SK-N-SH (cell line): Measurements from ENCODE around the gene METAP1. TPM values are rescaled to one million over a fixed set of nuclear protein-coding genes. Genes with fewer than 3 reads are reported as not detected.
"Not testable (repeated sequence)": the region's sequence is repeated elsewhere in the genome, so short reads cannot be mapped to it uniquely, and the experiment has no call there.

ENCODE experiments used
- CTCF ChIA-PET: fragments of 300-600, 350-600 bp; formaldehyde crosslinking; extraction: SDS; loops from one replicate; lab custom pipeline; 2021; lab: Yijun Ruan, JAX
- POLR2A ChIA-PET: fragments of 350-600 bp; sonication (Branson Sonifier 250); formaldehyde crosslinking; extraction: SDS; loops from one replicate; lab custom pipeline; 2020; ENCODE audit warnings: antibody characterized with exemption, inconsistent platforms; lab: Yijun Ruan, JAX
- DNase-seq: peaks from one replicate; pipeline ENCODE4 v3.0.0; 2012
- H2AFZ ChIP-seq: fragments of 200-600 bp; sonication (generic); 2 replicates; pipeline ENCODE4 v1.8.1; 2016; ENCODE audit warnings: antibody characterized with exemption, mild to moderate bottlenecking, low read depth
- H3F3A ChIP-seq: fragments of 200-600 bp; sonication (generic); replicated peaks from 2 replicates; pipeline ENCODE3; 2016; ENCODE audit warnings: antibody characterized with exemption, mild to moderate bottlenecking; ENCODE audit not compliant: insufficient read depth
- H3K27ac ChIP-seq, 2 experiments: fragments of 200-500 bp in 1 of 2; fragments of 200-600 bp in 1 of 2; sonication (Bioruptor generic) in 1 of 2; sonication (generic), shearing (Covaris generic) in 1 of 2; 2 replicates each; pipeline versions ENCODE4 v1.5.1 to v1.6.1; 2014 to 2016; ENCODE audit warnings: low read depth in 2 of 2, inconsistent platforms in 1 of 2, low read length in 1 of 2, mild to moderate bottlenecking in 1 of 2, mixed read lengths in 1 of 2
- H3K27me3 ChIP-seq: fragments of 200-600 bp; sonication (generic), shearing (Covaris generic); 2 replicates; pipeline ENCODE4 v1.6.1; 2016; ENCODE audit warnings: mixed run types; ENCODE audit not compliant: insufficient read depth
- H3K36me3 ChIP-seq, 2 experiments: fragments of 200-500 bp in 1 of 2; fragments of 200-600 bp in 1 of 2; sonication (Bioruptor generic) in 1 of 2; sonication (generic) in 1 of 2; replicated peaks in 1 of 2; 2 replicates each; pipeline versions ENCODE3 to v1.5.1; 2014 to 2016; ENCODE audit warnings: low read length in 1 of 2, mild to moderate bottlenecking in 1 of 2; ENCODE audit not compliant: insufficient read depth in 2 of 2, control insufficient read depth in 1 of 2
- H3K4me1 ChIP-seq, 2 experiments: fragments of 200-500 bp in 1 of 2; fragments of 200-600 bp in 1 of 2; sonication (Bioruptor generic) in 1 of 2; sonication (generic), shearing (Covaris generic) in 1 of 2; 2 replicates each; pipeline versions ENCODE4 v1.5.1 to v1.6.1; 2014 to 2016; ENCODE audit warnings: low read depth in 1 of 2, low read length in 1 of 2, mixed run types in 1 of 2; ENCODE audit not compliant: insufficient read depth in 2 of 2, control insufficient read depth in 1 of 2
- H3K4me2 ChIP-seq: fragments of 200-600 bp; sonication (generic), shearing (Covaris generic); 2 replicates; pipeline ENCODE4 v1.6.1; 2017; ENCODE audit warnings: mixed run types
- H3K4me3 ChIP-seq, 2 experiments: fragments of 200-500 bp in 1 of 2; fragments of 200-600 bp in 1 of 2; sonication (Bioruptor generic) in 1 of 2; sonication (generic), shearing (Covaris generic) in 1 of 2; 2 replicates each; pipeline versions ENCODE4 v1.5.1 to v1.8.1; 2014 to 2016; ENCODE audit warnings: low read depth in 2 of 2, inconsistent platforms in 1 of 2, low read length in 1 of 2, mild to moderate bottlenecking in 1 of 2, mixed read lengths in 1 of 2, moderate library complexity in 1 of 2
- H3K79me2 ChIP-seq: fragments of 200-600 bp; sonication (generic); 2 replicates; pipeline ENCODE4 v1.8.1; 2017; ENCODE audit warnings: mild to moderate bottlenecking; ENCODE audit not compliant: insufficient read depth
- H3K9ac ChIP-seq: fragments of 200-600 bp; sonication (generic); 2 replicates; pipeline ENCODE4 v1.6.1; 2017; ENCODE audit warnings: mixed run types
- H3K9me2 ChIP-seq: fragments of 200-600 bp; sonication (generic); 2 replicates; pipeline ENCODE4 v1.6.1; 2017; ENCODE audit warnings: mixed run types
- H3K9me3 ChIP-seq: fragments of 200-600 bp; sonication (generic); 2 replicates; pipeline ENCODE4 v1.6.1; 2017; ENCODE audit warnings: mixed run types, mild to moderate bottlenecking, moderate library complexity
- H4K20me1 ChIP-seq: fragments of 200-600 bp; sonication (generic); 2 replicates; pipeline ENCODE4 v1.6.1; 2017; ENCODE audit warnings: mild to moderate bottlenecking, mixed run types; ENCODE audit not compliant: insufficient read depth
- EP300 ChIP-seq, 2 experiments: IDR thresholded peaks; 2 replicates each; pipeline versions ENCODE4 v1.4.0 to v1.6.1; 2012; ENCODE audit warnings: borderline replicate concordance in 1 of 2, low read depth in 1 of 2, low read length in 1 of 2
- EZH2phosphoT487 ChIP-seq: fragments of 200-600 bp; sonication (generic); IDR thresholded peaks from 2 replicates; pipeline ENCODE4 v1.6.1; 2017; ENCODE audit warnings: low read depth, mixed run types, mild to moderate bottlenecking, antibody characterized with exemption, moderate library complexity, borderline replicate concordance
- MXI1 ChIP-seq: IDR thresholded peaks from 2 replicates; pipeline ENCODE4 v1.6.1; 2012; ENCODE audit warnings: mild to moderate bottlenecking, low read depth, low read length, improper control_type of control experiment
- NRF1 ChIP-seq: IDR thresholded peaks from 2 replicates; pipeline ENCODE4 v1.6.1; 2012; ENCODE audit warnings: low read depth, mild to moderate bottlenecking, low read length
- POLR2AphosphoS5 ChIP-seq: IDR thresholded peaks from 2 replicates; pipeline ENCODE4 v1.6.1; 2012; ENCODE audit warnings: low read depth, low read length
- RAD21 ChIP-seq: IDR thresholded peaks from 2 replicates; pipeline ENCODE4 v1.6.1; 2012; ENCODE audit warnings: mild to moderate bottlenecking, low read length
- RXRA ChIP-seq: IDR thresholded peaks from 2 replicates; pipeline ENCODE4 v1.4.0; 2012; ENCODE audit warnings: low read depth, mild to moderate bottlenecking, borderline replicate concordance
- WGBS: methylation state at CpG from one replicate; pipeline ENCODE4 v1.1.6; 2017; ENCODE audit warnings: low lambda C conversion rate; 5-methylcytosine and 5-hydroxymethylcytosine counted together
- polyA plus RNA-seq, 3 experiments: library from polyadenylated mRNA; depleted of rRNA; stranded (reverse); fragments of >200 nt; gene quantifications; 2 replicates each; pipeline ENCODE4 v1.2.3, GENCODE V29; 2012
- TF ChIP-seq, protein P1 (sequence below): IDR thresholded peaks from 2 replicates; pipeline ENCODE4 v1.4.0; 2012; ENCODE audit warnings: low read depth

Gene METAP1
- polyA plus RNA-seq, 1 of the 3 experiments (the other 2 are of a cell fraction), result 41.0 TPM

DNA sequence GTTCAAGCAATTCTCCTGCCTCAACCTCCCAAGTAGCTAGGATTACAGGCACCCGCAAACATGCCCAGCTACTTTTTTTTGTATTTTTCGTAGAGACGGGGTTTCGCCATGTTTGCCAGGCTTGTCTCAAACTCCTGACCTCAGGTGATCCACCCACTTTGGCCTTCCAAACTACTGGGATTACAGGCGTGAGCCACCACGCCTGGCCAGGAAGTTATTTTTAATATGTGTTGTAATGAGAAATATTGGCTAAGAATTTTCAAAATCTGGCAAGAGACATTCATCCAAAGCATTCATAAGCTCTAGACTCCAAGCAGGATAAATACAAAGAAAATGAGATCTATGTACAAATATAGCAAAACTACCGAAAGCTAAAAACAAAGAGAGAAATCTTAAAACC lies 18.0 kb upstream of the METAP1 start:
- H3F3A ChIP-seq, result no peaks in the 10 kb centered on the region
- no peaks in the 10 kb centered on the region for H3K27me3 ChIP-seq
- H2AFZ ChIP-seq, result no peak overlapping the region
- ChIA-PET CTCF (interaction anchor here (1.7 kb wide), 1 partner anchor 17 kb away, joined by 9 read pairs; the partner anchor contains the start of gene METAP1), POLR2A (no interaction called here)
- H3K4me1 ChIP-seq, result no peaks in the 10 kb centered on the region
- whole genome bisulfite sequencing, result 97% methylated on average over 7 of the region's 7 CpGs
- TF ChIP-seq RXRA (no peak), MXI1 (no peak), EP300 (IDR thresholded peaks at IDR 0.05; ENCODE audit: borderline replicate concordance in 1 of 2, low read depth in 1 of 2, low read length in 1 of 2) (no peak)
- TF ChIP-seq, protein P1, sequence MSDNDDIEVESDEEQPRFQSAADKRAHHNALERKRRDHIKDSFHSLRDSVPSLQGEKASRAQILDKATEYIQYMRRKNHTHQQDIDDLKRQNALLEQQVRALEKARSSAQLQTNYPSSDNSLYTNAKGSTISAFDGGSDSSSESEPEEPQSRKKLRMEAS, result no peak
- no peak overlapping the region for H3K9ac ChIP-seq
- no peaks in the 10 kb centered on the region for H3K9me2 ChIP-seq
- no peak overlapping the region for H3K4me2 ChIP-seq
- no peaks in the 10 kb centered on the region for H3K36me3 ChIP-seq
- H3K9me3 ChIP-seq, result no peaks in the 10 kb centered on the region
- H3K27ac ChIP-seq, result no peak overlapping the region
- H4K20me1 ChIP-seq, result no peaks in the 10 kb centered on the region
- no peak for DNase-seq
- H3K4me3 ChIP-seq, result no peak overlapping the region
- H3K79me2 ChIP-seq, result no peaks in the 10 kb centered on the region

DNA sequence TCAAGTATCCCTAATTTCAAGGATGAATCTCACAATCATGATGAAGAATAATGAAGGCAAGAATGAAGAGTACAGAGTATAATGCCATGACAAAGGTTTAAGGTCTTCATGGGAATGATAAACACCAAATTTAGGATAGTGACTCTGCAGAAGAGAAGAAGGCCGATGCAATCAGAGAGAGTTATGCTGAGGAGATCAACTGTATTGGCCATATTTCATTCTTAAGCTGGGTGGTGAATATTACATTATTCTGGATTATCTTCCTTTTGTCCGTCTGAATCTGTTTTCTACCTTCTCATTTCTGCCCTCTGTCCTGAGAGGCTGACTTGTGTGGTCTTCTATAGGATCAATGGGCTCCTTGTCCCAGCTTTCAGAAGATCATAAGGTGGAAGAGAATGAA lies 7.8 kb upstream of the METAP1 start:
- ChIA-PET CTCF (no interaction called here), POLR2A (no interaction called here)
- no peak overlapping the region for H3K27ac ChIP-seq
- 41% methylated on average over 2 of the region's 2 CpGs for WGBS
- H3K27me3 ChIP-seq, result no peaks in the 10 kb centered on the region
- no peaks in the 10 kb centered on the region for H3K9me3 ChIP-seq
- no peaks in the 10 kb centered on the region for H3K36me3 ChIP-seq
- no peaks in the 10 kb centered on the region for H3F3A ChIP-seq
- H3K9me2 ChIP-seq, result no peaks in the 10 kb centered on the region
- DNase-seq, result no peak
- no peaks in the 10 kb centered on the region for H4K20me1 ChIP-seq
- no peak overlapping the region for H3K4me3 ChIP-seq
- no peak overlapping the region for H3K9ac ChIP-seq
- no peaks in the 10 kb centered on the region for H3K79me2 ChIP-seq
- TF ChIP-seq RAD21, result no peak
- no peak for TF ChIP-seq EP300 (IDR thresholded peaks at IDR 0.05; ENCODE audit: borderline replicate concordance in 1 of 2, low read depth in 1 of 2, low read length in 1 of 2)
- no peak for TF ChIP-seq EZH2phosphoT487
- TF ChIP-seq POLR2AphosphoS5, result no peak
- TF ChIP-seq NRF1, result no peak
- no peak overlapping the region for H3K4me2 ChIP-seq
- H2AFZ ChIP-seq, result no peak overlapping the region
- no peaks in the 10 kb centered on the region for H3K4me1 ChIP-seq

DNA sequence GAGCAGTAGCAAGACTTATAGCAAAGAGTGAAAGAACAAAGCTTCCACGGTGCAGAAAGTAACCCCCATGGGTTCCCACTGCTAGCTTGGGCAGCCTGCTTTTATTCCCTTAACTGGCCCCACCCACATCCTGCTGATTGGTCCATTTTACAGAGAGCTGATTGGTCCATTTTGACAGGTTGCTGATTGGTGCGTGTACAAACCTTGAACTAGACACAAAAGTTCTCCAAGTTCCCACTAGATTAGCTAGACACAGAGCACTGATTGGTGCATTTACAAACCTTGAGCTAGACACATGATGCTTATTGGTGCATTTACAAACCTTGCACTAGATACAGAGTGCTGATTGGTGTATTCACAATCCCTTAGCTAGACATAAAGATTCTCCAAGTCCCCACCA lies 2.7 kb upstream of the METAP1 start:
- H3K27me3 ChIP-seq, POLR2A ChIA-PET, H4K20me1 ChIP-seq, H3K4me3 ChIP-seq, H3F3A ChIP-seq, H3K9me3 ChIP-seq, H3K4me2 ChIP-seq, CTCF ChIA-PET, H2AFZ ChIP-seq, H3K27ac ChIP-seq, DNase-seq, H3K9me2 ChIP-seq, H3K4me1 ChIP-seq, H3K36me3 ChIP-seq, H3K9ac ChIP-seq: not testable (repeated sequence)
- H3K79me2 ChIP-seq, result peaks cover 21% of the 10 kb centered on the region
- 100% methylated on average over 1 of the region's 2 CpGs for WGBS
